CMK (cell line): ENCODE data around the gene DMRT1.
"Not testable (repeated sequence)": the region's sequence is repeated elsewhere in the genome, so short reads cannot be mapped to it uniquely, and the experiment has no call there.

ENCODE experiments used
- DNase-seq: peaks from one replicate; pipeline ENCODE4 v3.0.0-alpha.2; 2010; ENCODE audit warnings: low read depth

The DMRT1 gene

DNA sequence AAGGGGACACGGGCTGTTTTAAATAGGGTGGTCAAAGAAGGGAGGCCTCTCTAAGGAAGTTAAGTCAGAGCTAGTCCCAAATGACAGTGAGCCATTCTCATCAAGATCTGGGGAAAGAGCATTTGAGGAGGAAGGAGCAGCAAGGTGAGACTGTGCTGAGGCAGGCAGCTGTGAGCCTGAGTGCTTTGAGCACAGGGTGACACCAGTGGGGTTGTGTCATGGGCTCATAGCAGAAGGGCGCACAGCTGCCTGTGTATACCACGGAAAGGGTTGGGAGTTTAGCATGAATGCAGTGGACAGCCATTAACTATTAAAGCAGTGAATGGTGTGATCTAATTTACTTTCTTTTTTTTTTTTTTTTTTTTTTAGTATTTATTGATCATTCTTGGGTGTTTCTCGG is 19.2 kb downstream of the DMRT1 start:
- DNase-seq: no peak

DNA sequence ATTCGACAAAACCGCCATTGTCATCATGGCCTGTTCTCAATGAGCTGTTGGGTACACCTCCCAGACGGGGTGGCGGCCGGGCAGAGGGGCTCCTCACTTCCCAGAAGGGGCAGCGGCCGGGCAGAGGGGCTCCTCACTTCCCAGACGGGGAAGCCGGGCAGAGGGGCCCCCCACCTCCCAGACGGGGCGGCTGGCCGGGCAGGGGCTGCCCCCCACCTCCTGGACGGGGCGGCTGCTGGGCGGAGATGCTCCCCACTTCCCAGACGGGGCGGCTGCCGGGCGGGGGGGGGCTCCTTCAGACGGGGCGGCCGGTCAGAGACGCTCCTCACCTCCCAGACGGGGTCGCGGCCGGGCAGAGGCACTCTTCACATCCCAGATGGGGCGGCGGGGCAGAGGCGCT is 20.0 kb downstream of the DMRT1 start:
- DNase-seq: not testable (repeated sequence)

DNA sequence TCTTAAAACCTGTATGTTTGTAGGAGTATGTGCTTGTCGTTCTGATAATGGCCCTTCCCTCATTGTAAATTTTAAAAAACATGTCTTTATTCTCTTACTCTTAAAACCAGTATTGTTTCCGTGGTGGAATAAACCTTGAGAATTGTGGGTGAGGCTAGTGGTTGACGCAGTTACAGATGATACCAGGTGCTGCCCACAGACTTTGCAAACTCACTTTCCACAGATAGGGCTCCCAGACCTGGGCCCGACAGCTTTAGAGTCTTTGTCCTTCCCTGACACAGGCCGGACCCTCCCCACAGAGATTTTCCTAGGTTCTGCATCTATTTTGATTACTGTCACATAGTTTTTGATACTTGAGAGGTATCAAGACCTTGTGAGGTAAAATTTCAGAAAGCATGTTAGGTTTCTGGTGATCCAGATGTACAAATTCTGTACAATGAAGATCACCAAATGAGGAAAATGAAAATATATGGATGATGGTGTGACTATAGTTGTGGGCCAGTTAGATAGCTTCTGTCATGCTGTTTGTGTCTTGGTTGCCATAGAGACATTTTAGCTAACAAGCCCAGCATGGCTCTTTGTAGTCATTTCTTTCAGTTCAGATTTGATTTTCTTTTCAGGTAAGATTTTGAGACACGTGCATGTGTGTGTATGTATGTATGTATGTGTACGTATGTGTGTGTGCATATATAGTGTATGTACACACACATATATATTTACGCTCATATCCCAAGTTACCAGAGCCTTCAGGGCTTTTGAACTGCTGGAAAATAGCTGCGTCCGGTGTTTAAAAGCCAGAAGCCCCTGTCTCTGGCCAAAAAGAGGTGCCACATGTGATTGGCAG is 33.8 kb downstream of the DMRT1 start:
- no peak for DNase-seq

DNA sequence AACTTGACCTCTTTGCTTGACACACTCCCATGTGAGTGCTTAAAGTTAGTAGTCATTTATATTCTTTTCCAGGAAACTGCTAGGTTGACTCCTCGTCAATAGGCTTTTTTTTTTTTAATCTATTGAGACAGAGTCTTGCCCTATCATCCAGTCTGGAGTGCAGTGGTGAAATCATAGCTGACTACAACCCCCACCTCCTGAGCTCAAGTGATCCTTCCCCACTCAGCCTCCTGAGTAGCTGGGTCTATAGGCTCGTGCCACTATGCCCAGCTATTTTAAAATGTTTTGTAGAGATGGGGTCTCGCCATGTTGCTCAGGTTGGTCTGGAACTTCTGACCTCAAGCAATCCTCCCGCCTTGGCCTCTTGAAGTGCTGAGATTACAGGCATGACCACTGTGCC is 34.9 kb downstream of the DMRT1 start:
- DNase-seq: no peak

DNA sequence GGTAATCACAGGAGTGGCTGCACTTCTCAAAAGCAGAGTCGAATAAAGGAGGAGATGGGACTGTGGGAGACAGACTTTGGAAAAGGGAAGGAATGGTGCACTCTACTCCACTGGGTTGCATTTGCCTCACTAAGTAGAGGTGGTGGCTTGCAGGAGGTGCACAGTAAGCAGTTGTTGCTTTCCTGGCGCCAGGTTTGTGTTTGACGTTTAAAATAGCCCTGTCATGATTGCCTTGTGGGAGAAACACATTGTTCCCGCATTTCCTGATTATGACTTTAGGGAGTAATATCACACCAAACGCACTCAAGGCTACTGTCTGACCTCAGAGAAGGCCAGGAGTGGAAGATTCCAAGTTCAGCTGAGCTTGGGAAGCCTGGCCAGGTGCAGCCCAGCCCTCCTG is 36.7 kb downstream of the DMRT1 start:
- no peak for DNase-seq

DNA sequence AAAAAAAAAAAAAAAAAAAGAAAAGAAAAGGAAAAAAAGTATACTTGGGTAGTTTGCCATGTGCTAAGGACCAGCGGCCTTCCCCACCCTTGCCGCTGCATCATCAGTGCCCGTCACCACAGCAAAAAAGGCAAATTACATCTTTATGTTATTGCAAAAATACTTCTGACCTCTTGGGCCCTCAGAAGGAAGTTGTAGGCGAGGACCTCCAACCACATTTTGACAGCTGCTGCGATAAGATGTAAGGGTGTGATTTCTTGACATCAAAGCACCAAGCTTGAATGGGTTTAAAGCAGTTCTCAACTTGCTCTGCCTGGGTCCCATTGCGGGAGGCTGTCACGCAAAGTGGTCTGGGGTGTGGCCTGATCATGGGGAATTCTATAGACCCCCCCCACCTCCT is 39.2 kb downstream of the DMRT1 start:
- no peak for DNase-seq

DNA sequence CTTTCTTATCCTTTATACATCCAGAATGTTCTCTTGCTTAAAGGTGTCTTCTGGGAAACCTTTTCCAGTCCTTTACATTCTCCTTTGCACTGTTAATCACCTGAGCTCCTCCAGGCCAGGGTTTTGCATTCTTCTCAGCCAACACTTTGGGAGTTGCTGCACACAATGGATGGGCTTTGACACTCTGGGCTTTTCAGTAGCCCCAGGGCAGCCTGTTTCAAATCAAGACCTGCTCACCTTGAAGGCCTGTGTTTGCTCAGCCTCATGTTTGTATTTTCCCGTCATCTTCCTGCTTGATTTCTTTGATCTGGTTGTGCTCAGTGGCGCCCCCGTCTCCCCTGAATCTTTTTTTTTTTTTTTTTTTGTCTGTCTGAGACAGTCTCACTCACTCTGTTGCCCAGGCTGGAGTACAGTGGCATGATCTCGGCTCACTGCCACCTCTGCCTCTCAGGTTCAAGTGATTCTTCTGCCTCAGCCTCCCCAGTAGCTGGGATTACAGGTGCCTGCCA is 41.0 kb downstream of the DMRT1 start:
- DNase-seq: no peak

DNA sequence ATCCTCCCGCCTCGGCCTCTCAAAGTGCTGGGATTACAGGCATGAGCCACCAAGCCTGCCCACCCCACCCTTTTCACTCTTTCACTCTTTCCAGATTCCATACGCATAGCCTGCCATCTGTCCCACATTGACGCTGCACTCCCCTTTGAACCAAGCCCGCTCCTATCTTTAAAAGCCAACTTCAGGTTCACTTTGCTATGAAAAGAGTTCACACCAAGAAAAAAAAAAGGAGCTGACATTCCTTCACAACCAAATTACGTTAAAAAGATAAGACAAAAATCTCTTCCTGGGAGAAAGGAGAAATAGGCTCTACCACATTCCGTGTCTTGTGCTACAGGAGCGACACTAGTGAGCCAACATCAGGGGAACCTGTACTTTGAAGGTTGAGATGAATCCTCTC is 41.5 kb downstream of the DMRT1 start:
- DNase-seq: no peak

DNA sequence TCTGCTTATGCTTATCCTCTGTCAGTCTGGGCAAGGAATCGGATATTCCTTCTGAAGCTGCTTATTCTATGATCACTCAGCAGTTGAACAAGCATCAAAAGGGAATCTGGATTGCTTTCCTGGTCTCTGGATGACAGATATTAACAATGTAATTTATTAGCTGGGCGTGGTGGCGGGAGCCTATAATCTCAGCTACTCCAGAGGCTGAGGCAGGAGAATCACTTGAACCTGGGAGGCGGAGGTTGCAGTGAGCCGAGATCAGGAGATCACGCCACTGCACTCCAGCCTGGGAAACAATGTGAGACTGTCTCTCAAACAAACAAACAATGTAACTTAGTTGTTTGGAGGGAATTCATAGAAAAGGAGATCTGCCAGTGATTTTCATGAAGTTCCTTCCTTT is 45.4 kb downstream of the DMRT1 start:
- no peak for DNase-seq

DNA sequence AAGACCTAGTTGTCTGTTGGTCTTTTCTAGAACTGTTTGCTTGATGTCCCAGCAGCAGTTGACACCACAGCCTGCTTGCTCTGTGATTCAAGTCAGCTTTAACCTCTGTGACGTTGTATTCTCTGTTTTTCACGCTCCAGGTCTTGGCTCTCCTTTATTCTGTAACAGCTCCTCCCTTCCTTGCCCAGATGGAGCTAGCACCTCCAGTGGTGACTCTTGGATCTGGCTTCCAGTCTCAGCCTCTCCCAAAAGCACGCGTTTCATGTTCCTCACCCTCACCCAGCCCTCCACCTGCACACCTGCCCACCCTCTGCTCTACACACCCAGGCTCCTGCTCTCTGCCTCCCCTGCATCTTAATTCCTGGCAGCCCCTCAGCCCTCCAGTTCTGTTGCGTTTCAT is 50.6 kb downstream of the DMRT1 start:
- no peak for DNase-seq

DNA sequence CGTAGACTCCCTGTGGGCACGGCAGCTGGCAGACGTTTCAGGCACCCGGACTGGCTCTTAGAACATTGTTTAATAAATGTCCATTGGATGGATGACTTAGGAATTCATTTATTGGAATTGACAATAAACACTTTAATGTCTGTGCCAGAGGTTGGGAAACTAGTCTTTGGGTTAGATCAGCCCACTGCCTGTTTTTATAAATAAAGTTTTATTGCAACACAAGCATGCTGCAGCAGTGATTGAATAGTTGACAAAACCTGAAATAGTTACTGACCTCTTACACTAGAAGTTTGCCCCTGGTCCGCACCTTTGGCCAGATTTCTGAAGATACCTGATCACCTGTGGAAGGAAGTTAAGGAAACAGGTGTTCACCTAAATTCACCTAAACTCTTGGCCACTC is 51.6 kb downstream of the DMRT1 start:
- DNase-seq: no peak

DNA sequence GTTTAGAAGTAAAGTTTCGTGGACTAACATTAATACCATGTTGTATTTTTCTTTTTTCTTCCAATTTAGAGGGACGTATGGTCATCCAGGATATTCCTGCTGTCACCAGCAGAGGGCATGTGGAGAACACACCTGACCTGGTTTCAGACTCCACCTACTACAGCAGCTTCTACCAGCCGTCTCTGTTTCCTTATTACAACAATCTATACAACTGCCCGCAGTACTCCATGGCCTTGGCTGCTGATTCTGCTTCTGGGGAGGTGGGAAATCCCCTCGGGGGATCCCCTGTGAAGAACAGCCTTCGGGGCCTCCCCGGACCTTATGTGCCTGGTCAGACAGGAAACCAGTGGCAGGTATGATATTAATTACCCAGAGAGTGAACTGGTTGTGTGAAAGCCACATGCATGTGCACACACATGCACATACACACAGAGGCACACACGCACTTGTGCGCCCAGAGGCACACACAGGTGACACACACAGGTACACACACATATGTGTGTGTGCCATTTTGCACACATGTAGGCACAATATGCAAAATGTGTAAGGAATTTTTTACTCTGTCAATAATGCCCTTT is 52.4 kb downstream of the DMRT1 start:
- no peak for DNase-seq

DNA sequence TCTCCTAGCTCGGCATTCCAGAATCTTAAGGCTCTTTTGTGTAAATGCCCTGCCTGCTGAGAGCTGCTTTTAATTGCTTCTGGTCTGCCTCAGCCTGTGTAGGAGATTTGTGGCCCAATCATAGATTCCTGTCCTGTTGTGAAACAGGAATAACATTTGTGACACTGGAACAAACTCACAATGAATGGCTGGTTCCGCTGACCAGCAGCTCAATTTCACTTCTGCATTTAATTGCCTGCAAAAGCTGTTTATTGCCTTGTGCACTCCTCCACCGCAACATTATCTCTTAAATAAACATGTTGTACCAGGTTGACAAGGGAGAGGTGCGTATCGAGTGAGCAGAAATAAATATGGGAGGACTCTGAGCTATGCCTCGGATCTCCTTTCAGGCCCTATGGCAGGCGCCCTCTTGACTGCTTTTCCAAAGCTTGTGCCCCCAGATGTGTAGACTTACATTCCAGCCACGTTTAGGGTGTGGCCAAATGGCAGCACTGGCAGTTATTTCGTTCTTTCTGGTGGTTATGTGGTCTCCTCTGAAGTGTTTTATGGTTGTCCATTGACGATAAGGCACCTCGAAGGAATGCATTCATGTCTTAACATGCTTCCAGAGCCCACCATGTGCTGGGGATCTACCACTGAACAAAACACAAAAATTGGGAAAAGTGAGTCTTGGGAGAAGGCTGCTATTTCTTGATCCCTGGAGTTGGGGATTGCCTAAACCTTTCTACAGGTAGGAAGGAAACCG is 58.1 kb downstream of the DMRT1 start:
- no peak for DNase-seq

DNA sequence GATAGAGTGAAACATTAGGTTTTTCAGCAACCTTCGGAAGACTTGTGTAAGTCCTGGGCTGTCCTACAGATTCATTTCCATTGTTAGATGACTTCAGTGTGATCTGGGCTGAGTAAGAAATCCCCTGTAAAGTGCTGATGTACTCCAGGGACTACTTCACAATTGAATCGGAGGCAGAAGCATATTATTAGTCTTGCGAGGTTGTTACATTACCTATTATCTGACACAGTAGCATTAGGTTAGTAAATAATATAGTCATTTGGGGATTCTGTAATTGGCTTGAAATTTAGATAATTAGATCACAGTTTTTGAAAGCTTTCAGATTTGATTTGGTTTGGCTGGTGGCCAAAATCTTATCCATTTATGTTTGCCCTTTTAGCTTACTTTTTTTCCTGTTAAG is 62.4 kb downstream of the DMRT1 start:
- DNase-seq: no peak

DNA sequence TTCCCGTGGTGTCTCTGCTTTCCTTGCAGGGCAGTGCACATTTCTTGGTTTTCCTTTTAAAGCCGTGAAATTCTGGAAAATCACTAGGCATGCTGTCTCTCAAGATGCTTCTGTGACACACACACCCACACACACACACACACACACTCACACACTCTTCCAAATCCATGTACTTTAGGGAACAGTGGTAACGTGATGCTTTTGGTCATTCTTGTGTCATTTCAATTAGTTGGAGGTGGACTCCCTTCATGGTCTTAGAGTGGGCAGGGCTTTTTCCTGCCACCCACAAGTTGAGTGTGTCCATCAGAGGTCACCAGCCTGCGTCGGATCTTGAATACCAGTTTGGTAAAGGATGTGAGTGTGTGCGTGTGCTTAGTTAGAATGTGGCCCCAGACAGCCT is 64.4 kb downstream of the DMRT1 start:
- no peak for DNase-seq

DNA sequence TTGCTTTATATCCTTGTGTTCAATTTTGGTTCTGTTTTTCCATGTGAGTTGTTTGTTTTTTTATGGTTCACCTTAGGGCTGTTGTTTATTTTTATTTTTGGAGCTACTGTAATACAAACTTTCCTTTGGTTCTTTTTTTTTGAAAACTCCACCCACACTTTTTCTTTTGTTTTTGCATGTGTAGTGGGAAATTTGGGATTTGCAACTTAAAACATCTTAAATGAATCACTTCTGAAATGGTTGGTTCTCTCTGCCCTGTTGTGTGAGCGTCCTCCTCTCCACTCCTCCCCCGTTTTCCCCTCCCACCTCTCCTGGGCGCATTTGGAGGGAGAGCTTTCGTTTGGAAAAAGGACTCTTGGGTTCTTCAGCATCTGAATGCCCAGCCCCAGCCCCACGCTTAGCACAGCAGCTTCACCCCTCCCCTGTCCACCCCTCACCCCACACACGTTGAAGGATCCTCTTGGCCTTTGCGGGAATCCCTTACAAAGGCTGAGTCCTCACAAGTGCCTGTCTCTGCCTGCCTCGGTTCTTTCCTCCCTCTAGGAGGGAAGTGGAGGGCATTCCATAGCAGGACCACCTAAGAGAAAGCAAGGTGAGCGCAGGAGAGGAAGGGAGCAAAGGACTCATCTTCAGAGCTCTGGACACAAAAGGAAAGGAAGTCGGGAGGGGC is 67.2 kb downstream of the DMRT1 start:
- DNase-seq: no peak

DNA sequence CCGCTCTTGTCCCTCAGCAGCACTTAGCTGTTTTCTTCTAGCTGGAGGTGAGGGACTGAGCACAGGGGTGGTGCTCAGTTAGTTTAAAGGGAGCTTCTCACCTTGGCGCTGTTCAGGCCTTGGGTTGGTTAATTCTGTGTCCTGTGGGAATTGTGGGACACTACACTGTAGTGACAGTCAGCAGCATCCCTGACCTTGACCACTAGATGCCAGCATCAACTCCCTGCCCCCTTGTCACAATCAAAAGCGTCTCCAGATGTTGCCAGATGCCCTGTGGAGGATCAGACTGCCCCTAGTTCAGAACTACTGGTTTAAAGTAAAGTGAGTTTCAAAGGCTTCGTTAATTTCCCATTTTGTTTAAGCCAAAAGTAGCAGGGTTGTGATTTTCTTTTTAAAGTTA is 69.5 kb downstream of the DMRT1 start:
- no peak for DNase-seq

DNA sequence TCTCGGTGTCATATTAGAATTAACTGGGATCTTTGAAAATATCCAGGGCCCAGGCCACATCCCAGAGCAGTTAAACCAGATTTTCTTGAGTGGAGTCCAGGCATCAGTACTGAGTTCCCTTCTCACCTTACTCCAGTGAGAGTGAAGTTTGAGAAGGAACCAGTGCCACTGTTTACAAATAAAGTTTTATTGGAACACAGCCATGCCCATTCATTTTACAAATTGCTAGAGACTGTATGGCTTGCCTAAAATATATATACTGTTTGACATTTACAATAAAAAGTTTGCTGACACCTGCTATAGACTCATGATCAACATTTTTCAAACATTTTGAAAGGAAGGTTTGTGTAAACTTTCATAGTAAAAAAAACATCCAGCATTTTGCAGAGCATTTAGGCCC is 71.3 kb downstream of the DMRT1 start:
- no peak for DNase-seq

DNA sequence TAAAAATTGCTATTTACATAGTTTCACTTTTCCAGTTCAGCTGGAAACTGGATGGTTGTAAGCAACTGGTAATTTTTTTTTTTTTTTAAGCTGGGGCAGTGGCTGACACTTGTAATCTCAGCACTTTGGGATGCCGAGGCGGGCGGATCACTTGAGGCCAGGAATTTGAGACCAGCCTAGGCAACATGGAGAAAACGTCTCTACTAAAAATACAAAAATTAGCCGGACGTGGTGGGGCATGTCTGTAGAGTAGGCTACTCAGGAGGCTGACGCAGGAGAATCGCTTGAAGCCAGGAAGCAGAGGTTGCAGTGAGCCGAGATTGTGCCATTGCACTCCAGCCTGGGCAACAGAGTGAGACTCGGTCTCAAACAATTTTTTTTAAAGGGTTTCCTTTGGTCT is 72.0 kb downstream of the DMRT1 start:
- not testable (repeated sequence) for DNase-seq

DNA sequence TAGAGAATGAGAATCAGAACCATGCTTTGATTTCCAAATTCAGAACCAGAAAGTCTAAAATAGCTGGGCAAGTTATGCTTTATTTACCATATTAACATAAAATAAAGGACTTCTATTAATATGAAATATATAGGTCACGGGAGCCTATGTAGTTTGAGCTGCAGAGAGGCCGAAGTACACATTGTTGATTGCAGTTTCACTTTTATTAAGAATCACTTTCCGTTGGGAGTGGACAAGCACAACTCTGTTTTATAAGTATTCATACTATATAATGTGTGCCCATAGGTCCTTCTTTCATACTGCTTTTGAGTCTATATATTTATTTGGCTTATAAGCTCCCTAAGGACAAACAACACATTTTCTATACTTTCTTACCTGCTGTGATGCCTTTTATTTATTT is 76.2 kb downstream of the DMRT1 start:
- DNase-seq: no peak

DNA sequence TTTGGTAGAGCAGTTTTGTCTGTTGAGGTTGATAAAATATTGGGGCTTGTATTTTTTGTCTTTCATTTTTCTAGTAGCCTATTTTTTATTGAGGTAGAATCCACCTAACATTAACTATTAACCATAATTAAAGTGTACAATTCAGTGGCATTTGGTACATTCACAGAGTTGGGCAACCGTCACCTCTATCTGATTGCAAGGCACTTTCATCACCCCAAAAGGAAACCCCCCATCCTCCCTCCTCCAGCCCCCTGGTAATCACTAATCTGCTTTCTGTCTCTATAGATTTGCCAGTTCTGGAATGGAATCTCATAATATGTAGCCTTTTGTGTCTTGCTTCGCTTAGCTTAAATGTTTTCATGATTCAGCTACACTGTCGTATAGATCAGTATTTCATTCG is 79.4 kb downstream of the DMRT1 start:
- DNase-seq: no peak

DNA sequence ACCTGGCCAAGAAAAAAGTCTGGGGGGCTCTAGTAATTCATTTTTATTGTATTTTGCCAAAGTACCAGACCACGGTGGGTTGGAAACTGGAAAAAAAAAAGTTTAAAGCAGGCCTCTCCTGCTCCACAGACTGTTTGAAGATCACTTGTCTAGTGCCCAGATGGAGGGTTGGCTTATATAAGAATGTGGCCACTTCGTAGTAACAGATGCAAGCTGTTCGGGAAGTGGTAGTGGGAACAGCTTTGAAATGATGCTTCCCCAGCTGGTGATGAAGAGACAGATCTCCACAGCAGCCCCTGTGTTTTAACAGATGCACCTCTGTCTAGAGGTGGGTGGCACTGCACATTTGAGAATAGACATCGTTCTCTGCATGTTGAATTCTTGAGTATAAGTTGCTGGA is 80.7 kb downstream of the DMRT1 start:
- DNase-seq: no peak

DNA sequence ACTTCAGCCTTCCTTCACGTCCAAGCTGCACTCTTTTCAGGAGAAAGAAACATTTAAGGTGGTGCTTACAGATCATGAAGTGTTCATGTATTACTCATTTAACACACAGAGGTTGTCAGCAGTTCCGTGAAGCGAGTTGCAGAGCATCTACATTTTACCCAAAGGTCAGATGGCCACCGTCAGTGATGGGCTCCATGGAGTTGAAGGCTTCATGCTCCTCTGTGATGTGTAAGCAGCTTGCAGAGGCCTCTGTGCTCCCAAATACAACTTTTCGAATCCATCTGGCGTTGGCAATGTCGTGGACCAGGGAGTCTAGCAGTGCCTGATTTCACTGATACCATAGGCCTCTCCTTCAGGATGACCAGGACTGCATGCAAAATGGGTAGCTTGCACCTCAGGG is 81.2 kb downstream of the DMRT1 start:
- no peak for DNase-seq
